GM21529 (cell line): Measurements from ENCODE around the gene NCOA4.
"Not testable (repeated sequence)": the region's sequence is repeated elsewhere in the genome, so short reads cannot be mapped to it uniquely, and the experiment has no call there.

Experiments
- ATAC-seq: cut with Tn5 transposase; IDR thresholded peaks from one replicate; pipeline ENCODE4 v1.9.1; 2021; ENCODE audit not compliant: unreplicated experiment

NCOA4 gene

DNA sequence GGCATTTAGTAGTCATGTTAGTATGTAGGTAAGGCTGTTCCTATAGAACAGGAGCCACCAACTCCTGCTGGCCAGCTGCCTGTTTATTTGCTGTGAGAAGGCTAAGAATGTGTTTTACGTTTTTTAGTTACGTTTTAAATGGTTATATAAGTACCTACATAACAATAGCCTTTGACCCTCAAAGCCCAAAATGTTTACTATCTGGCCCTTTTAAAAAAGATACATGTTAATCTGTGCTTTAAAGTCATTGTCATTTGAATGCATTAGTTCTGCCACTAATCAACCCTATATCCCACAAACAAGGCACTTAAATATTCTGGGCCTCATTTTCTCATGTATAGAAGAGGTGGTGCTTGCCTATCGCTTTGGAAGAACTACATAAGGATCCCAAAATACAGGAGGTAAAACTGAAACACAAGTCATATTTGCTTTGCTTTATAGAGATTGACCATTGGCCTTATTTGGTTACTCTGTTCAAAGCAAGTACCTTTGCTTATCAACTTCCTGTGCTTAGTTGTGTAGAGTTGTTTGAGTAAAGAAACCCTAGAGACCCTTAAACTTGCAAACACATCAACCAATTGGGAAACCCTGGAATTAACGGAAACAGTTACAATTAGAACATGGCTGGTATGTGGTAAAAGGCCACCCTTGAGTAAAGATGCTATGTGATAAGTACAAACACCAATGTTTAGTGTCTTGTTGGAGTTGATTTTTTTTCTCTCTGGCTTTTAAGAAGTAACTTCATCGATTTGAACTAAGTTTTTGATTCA, 32.2 kb downstream of the NCOA4 start:
- ATAC-seq: no peak

DNA sequence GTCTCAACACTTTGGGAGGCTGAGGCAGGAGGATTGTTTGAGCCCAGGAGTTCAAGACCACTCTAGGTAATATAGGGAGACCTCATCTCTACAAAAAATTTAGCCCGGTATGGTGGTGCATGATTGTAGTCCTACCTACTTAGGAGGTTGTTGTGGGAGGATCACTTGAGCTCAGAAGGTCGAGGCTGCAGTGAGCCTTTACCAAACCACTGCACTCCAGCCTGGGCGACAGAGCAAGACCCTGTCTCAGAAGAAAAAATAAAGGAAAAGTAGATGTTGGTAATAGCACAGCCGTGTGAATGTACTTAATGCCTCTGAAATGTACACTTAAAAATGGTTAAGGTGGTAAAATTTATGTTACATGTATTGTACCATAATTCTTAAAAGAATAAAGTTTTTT, 32.9 kb downstream of the NCOA4 start:
- no peak for ATAC-seq

- not testable (repeated sequence) for ATAC-seq
Measured at GRCh38 chr10:45985590-45985989, 44.8 kb downstream of the NCOA4 start.

DNA sequence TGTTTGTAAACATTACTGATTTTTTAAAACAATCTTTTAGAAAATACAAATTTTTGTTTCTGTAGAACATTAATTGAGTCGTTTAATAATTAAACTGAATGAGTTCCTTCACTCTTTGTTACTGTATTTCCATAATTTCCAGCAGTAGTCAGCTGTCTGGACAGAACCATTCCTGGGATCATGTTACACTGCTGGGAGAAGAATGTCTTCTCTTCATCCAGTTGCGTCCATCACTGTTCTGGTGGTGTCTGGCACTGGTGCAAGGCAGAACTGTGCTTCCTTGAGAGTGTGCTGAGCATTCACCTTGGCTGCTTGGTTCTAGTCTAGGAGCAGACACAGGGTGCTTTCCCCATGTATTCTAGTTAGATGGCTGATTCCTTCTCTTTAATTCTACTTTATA, 46.0 kb downstream of the NCOA4 start:
- ATAC-seq: not testable (repeated sequence)

DNA sequence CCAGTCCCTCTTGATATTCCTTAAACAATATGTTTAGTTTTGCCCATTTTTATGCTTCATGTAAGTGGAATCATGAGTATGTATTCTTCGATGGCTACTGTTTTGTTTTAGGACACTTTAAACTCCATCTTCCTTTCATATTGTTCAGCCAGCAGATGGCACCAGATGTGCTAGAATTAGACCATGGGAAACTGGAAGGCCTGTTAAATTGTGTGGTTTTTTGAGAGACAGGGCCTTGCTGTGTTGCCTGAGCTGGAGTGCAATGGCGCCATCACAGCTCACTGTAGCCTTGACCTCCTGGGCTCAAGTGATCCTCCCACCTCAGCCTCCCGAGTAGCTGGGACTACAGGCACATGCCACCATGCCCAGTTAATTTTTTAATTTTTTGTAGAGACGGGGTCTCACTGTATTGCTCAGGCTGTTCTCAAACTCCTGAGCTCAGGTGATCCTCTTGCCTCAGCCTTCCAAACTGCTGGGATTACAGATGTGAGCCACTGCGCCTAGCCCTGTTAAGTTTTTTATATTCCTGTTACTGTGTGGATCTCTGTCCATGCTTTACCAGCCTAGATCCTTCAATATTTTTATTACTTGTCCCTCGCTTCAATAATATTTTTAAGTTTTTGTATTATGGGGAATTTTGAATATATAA, 46.8 kb downstream of the NCOA4 start:
- peak; percentile 63 for ATAC-seq

DNA sequence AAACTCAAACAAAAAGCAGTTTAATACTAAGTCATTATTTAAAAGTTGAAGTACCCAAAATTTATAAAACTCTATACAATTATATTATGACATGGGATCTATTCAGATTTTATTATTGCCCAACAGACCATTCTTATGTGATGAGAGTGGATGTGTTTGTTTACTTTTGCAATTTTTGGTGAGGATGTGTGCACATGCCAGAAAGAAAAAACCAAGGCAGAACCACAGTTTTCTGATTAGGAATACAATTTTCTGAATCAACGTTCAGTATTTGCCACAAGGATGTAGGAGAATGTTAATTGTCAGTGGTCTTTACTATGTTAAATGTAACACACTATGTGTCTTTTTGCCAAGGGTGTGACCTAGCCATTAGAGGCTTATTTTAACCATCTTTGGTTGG, 49.1 kb downstream of the NCOA4 start:
- ATAC-seq: not testable (repeated sequence)

DNA sequence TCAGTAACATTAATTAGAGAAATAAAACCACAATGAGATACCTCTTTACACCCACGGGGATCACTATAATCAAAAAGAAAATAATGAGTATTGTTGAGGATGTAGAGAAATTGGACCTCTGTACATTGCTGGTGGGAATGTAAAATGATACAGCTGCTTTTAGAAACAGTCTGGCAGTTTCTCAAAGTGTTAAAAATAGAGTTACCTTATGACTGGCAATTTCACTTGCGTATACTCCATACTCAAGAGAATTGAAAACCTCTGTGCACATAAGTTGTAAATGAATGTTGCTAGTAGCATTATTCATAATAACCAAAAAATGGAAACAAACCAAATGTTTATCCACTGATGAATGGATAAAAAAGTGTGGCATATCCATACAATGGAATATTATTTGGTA, 51.9 kb downstream of the NCOA4 start:
- peak; percentile 85 for ATAC-seq

DNA sequence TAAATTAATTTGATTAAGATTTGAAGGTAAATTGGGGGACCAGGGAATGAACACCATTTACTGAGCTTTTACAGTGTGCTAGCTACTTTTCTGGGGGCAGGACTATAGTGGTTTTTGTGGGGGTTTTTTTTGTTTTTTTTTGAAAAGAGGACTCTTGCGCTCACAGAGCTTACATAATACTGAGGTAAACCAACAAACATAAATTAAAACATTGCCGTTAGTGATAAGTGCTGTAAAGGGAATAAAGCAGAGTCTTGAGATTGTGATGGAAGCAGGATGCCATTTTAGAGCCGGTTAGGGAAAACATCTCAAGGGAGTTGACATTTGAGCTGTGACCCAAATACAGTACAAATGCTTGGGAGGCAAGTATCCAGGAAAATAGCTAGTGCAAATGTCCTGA, 56.4 kb downstream of the NCOA4 start:
- ATAC-seq: not testable (repeated sequence)

GRCh38 chr10:45972813-45973169, 57.6 kb downstream of the NCOA4 start:
- ATAC-seq: peak; percentile 4

GRCh38 chr10:45972106-45972812, 58.2 kb downstream of the NCOA4 start, which contains the start of gene TIMM23:
Gene TIMM23, plus strand, starts transcription at chr10:45972489. Its CDS starts 136 bp downstream, at chr10:45972625.
- peak; percentile 68 for ATAC-seq

- ATAC-seq: peak; percentile 56
Measured at GRCh38 chr10:45971742-45972105, 58.7 kb downstream of the NCOA4 start.

DNA sequence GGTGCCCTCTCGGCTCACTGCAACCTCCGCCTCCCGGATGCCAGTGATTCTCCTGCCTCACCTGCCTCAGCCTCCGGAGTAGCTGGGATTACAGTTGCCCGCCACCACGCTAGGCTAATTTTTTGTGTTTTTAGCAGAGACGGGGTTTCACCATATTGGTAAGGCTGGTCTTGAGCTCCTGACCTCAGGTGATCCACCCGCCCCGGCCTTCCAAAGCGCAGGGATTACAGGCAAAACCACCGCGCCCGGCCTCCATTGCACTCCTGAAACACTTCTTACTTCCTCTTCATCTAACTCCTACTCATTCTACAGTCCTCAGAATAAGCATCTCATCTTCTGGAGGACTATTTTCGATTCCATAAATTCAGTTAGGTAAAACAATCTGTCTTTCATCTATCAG, 59.4 kb downstream of the NCOA4 start:
- not testable (repeated sequence) for ATAC-seq

DNA sequence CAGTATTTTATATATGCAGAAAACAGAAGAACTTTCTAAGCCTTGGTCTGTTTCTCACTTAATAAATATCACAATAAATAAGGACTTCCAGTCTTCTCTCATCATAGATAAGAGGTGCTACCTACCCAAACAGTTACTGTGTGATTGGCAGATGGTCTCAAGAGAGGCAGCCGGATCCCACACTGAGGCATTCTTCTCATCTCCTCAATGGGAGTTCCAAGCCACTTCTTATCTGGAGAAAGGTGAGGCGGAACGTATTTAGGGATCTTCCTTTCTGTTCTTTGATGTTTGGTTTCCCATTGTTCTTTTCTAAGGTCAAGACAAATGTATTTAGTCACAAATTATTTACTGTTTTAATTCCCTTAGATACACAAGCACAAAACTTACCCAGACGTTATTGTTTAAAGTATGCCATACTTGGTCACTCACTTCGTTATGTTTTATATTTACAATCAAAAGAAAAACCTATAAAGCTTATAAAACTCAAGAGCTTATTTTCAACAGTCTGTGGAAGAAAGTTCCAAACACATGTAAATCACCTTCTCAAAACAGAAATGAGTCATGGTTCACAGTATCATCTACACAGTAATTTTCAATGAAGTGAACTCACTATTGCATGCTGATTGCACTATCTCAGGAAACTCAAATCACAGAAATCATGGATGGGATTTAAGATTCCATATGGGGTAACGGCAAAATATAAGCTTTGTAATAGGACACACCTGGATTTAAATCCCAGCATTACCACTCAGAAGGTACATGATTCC, 67.6 kb downstream of the NCOA4 start:
- ATAC-seq: not testable (repeated sequence)

GRCh38 chr10:45957928-45958327, 72.5 kb downstream of the NCOA4 start:
- ATAC-seq: not testable (repeated sequence)

GRCh38 chr10:45956634-45957033, 73.8 kb downstream of the NCOA4 start:
- ATAC-seq: not testable (repeated sequence)
